Measurements from ENCODE around the gene COL11A2. TPM values are rescaled to one million over a fixed set of nuclear protein-coding genes. Genes with fewer than 3 reads are reported as not detected.

The COL11A2 gene
- total and polyA plus RNA-seq, 2 of the 13 experiments (the other 11 are each of a cell fraction or from before 2014, with no cell fraction given), result 0.55 TPM

DNA sequence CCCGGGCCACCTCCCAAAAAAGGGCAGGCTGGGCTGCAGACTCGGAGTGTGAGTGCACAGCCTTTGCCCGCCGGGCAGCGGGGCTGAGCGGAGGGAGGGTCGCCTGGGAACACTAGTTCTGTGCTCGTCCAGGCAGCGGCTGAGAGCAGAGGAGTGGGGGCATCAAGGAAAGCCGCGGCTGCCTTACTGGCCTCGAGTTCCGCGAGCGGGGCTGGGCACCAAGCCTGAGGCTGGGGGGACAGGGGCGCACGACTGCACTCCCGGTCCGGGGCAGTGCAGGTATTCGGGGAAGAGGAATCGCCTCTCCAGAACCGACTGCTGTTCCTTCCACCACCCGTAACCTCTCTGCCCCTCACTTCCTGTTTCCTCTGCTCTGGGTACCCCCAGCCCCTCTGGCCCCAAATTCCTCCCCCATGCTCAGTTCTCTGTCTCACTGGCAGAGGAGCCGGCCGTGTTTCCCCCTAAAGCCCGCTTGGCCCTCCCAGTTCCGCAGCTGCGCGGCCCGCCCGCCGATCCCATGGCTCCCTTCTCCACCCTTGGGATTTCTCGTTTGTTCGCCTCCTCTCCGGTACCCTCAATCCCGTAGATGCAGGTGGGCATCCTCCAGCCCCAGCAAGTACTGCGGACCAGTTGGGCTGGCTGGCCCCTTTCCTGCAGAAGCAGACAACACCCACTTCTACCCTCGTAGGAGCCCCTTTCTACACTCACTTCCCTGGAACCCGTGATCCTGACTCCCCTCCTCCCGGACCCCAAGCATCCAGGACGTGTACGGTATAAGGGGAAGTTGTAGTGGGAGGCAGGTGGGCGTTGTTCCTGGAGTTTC is 21.1 kb upstream of the COL11A2 start (continued):
- TF ChIP-seq ZNF674 (CRISPR knock-in tag; IDR thresholded peaks at IDR 0.05; ENCODE audit: low read depth) (no peak), ZNF17 (CRISPR knock-in tag; IDR thresholded peaks at IDR 0.05) (no peak), ZBTB39 (CRISPR knock-in tag; IDR thresholded peaks at IDR 0.05) (no peak), SALL1 (CRISPR knock-in tag; IDR thresholded peaks at IDR 0.05) (no peak), CC2D1A (CRISPR knock-in tag; IDR thresholded peaks at IDR 0.05) (no peak), ZNF232 (CRISPR knock-in tag; IDR thresholded peaks at IDR 0.05; ENCODE audit: borderline replicate concordance) (peak; percentile 62; the same call in 1 of the 2 replicates), MLXIP (CRISPR knock-in tag; IDR thresholded peaks at IDR 0.05; ENCODE audit: borderline replicate concordance) (no peak), PRDM4 (CRISPR knock-in tag; IDR thresholded peaks at IDR 0.05; ENCODE audit: borderline replicate concordance) (no peak), IRX3 (CRISPR knock-in tag; IDR thresholded peaks at IDR 0.05; ENCODE audit: borderline replicate concordance, low read depth) (no peak), MAF1 (CRISPR knock-in tag; IDR thresholded peaks at IDR 0.05; ENCODE audit: borderline replicate concordance) (no peak), GPBP1L1 (CRISPR knock-in tag; IDR thresholded peaks at IDR 0.05) (no peak), ZNF503 (CRISPR knock-in tag; IDR thresholded peaks at IDR 0.05) (0 out of 2 replicates have a peak, but pooled peaks have one; percentile 36)
- TF ChIP-seq, protein P1, sequence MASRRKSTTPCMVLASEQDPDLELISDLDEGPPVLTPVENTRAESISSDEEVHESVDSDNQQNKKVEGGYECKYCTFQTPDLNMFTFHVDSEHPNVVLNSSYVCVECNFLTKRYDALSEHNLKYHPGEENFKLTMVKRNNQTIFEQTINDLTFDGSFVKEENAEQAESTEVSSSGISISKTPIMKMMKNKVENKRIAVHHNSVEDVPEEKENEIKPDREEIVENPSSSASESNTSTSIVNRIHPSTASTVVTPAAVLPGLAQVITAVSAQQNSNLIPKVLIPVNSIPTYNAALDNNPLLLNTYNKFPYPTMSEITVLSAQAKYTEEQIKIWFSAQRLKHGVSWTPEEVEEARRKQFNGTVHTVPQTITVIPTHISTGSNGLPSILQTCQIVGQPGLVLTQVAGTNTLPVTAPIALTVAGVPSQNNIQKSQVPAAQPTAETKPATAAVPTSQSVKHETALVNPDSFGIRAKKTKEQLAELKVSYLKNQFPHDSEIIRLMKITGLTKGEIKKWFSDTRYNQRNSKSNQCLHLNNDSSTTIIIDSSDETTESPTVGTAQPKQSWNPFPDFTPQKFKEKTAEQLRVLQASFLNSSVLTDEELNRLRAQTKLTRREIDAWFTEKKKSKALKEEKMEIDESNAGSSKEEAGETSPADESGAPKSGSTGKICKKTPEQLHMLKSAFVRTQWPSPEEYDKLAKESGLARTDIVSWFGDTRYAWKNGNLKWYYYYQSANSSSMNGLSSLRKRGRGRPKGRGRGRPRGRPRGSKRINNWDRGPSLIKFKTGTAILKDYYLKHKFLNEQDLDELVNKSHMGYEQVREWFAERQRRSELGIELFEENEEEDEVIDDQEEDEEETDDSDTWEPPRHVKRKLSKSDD (CRISPR knock-in tag; IDR thresholded peaks at IDR 0.05; ENCODE audit: low read depth), result no peak
